ENCODE measurements around the gene TMEM26. TPM values are rescaled to one million over a fixed set of nuclear protein-coding genes. Genes with fewer than 3 reads are reported as not detected.

Gene TMEM26
- total and polyA plus RNA-seq, 2 of the 8 experiments (the other 6 are each of a cell fraction or from before 2014, with no cell fraction given) = 1.6 to 2.8 TPM

- TF ChIP-seq POLR2AphosphoS5 (IDR thresholded peaks at IDR 0.05; ENCODE audit: low read depth, low read length) = no peak
These were observed 30.0 kb downstream of the TMEM26 start (continued) for GRCh38 chr10:61423178-61423577.
